IPS DF 6.9 (cell line): ENCODE results near the gene FAM124A.

Source experiments
- DNase-seq: peaks from one replicate; pipeline ENCODE4 v3.0.0-alpha.2; 2013; ENCODE audit warnings: low read depth, low spot score
- H3K27ac ChIP-seq: one replicate; pipeline ENCODE4 v1.5.1; 2013; ENCODE audit warnings: low read length, control low read depth
- H3K27me3 ChIP-seq: 2 replicates; pipeline ENCODE4 v1.6.1; 2013; ENCODE audit warnings: mild to moderate bottlenecking, low read length; ENCODE audit not compliant: control insufficient read depth, insufficient read depth
- H3K36me3 ChIP-seq: 2 replicates; pipeline ENCODE4 v1.6.1; 2013; ENCODE audit warnings: low read length; ENCODE audit not compliant: control insufficient read depth, insufficient read depth
- H3K4me1 ChIP-seq: 2 replicates; pipeline ENCODE4 v1.6.1; 2013; ENCODE audit warnings: low read length; ENCODE audit not compliant: control insufficient read depth, insufficient read depth
- H3K4me3 ChIP-seq: 2 replicates; pipeline ENCODE4 v1.5.1; 2013; ENCODE audit warnings: mild to moderate bottlenecking, low read length
- H3K9me3 ChIP-seq: 2 replicates; pipeline ENCODE4 v1.6.1; 2013; ENCODE audit warnings: low read length, inconsistent platforms; ENCODE audit not compliant: control insufficient read depth, insufficient read depth
- WGBS: extraction: QIAGEN DNeasy Blood & Tissue Kit; methylation state at CpG from one replicate; pipeline ENCODE4 v1.1.7; 2013; ENCODE audit warnings: mixed read lengths, missing lambda C conversion rate; ENCODE audit not compliant: insufficient read length, insufficient coverage; 5-methylcytosine and 5-hydroxymethylcytosine counted together

Gene FAM124A

DNA sequence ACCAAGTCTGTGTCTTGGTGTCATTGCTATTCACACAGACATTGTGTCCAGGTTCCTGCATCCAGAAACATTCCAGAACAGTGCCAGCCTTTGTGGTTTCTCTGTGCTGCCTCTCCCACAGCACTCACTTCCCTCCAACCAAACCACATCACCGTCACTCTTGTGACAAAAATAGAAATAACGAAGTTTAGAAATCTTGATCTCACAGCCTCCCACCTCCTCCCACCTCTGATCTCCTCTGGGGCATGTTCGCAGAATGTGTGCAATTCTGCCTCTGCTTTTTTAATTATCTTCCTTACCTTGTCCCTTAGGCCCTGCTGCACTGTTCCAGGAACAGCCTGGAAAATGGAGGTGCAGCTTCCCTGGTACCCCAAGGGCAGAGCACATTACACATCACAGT lies 108.6 kb downstream of the FAM124A start:
- no CpG with 5 or more reads among the region's 3 CpGs for WGBS
- Histone ChIP-seq H3K9me3 (no peaks in the 10 kb centered on the region), H3K4me3 (no peak overlapping the region), H3K27ac (no peak overlapping the region), H3K27me3 (no peaks in the 10 kb centered on the region), H3K36me3 (no peaks in the 10 kb centered on the region), H3K4me1 (no peaks in the 10 kb centered on the region)
- DNase-seq, result no peak

DNA sequence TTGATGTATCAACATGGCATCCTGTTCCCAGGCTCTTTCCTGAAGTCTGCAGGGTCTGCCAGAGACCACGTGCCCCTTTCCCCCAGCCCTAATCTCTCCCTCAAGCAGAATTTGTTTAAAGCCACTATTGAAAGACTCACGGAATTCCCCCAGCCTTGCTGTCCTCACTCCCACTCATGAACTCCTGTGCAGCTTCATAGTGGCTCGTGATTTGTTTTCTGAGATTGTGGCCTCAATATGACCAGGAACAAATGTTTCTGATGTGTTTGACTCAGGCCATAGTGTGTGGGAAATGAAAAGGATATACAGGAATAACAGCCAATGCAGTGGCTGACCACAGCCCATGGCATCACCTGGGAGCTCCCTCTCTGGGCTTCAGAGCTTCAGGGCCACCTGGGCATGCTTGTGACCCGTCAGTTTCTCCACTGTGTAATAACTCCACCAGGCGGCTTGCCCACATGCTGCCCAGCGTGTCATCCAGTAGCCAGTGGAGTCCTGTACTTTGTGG lies 109.2 kb downstream of the FAM124A start:
- Histone ChIP-seq H3K27me3 (no peaks in the 10 kb centered on the region), H3K36me3 (no peaks in the 10 kb centered on the region), H3K9me3 (no peaks in the 10 kb centered on the region), H3K27ac (no peak overlapping the region), H3K4me3 (no peak overlapping the region), H3K4me1 (no peaks in the 10 kb centered on the region)
- WGBS, result no CpG with 5 or more reads among the region's 6 CpGs
- DNase-seq, result no peak

DNA sequence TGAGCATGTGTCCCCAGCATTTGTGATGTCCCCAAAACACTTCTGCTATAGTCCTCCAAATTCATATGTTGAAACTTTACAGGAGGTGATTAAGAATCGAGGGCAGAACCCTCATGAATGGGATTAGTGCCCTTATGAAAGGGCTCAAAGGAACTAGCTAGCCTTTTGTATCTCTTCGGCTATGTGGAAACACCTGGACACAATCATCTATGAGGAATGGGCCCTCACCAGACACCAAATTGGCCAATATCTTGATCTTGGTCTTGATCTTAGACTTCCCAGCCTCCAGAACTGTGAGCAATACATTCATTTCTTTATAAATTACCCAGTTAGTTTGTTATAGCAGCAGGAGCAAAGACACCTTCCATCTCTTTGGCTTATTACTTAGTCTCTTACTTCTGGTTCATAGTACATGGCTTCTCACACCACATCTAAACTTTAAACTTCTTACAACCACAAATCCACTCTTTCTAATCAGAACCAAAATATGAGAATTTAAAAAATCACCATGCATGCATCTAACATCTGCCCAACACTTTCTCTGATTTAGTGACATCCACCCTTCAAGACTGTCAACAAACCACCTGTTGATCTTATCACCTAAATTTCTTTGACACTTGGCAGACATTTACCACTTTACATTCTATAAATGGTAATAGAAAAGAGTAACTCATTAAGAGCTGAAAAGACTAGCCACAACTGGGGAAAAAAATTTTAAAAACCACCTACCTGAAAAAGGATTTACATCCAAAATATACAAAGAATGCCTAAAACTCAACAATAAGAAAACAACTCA lies 110.6 kb downstream of the FAM124A start:
- H3K9me3 ChIP-seq, result no peaks in the 10 kb centered on the region
- H3K27me3 ChIP-seq, result no peaks in the 10 kb centered on the region
- no peaks in the 10 kb centered on the region for H3K4me1 ChIP-seq
- H3K27ac ChIP-seq, result no peak overlapping the region
- WGBS, result no CpG with 5 or more reads among the region's 2 CpGs
- H3K4me3 ChIP-seq, result no peak overlapping the region
- DNase-seq, result no peak
- no peaks in the 10 kb centered on the region for H3K36me3 ChIP-seq

DNA sequence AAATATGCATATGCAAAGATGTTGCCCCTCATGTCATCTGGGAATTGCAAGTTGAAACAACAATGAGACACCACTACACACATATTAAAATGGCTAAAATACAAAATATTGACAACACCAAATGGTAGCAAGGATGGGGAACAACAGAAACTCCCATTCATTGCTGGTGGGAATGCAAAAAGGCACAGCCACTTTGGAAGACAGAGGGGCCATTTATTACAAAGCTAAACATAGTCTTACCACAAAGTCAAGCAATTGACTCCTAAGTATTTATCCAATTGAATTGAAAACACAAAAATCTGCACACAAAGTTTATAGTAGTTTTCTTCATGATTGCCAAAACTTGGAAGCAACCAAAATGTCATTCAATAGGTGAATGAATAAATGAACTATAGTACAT lies 111.2 kb downstream of the FAM124A start:
- Histone ChIP-seq H3K9me3 (no peaks in the 10 kb centered on the region), H3K4me3 (no peak overlapping the region), H3K36me3 (no peaks in the 10 kb centered on the region), H3K27me3 (no peaks in the 10 kb centered on the region), H3K27ac (no peak overlapping the region), H3K4me1 (no peaks in the 10 kb centered on the region)
- DNase-seq, result no peak

DNA sequence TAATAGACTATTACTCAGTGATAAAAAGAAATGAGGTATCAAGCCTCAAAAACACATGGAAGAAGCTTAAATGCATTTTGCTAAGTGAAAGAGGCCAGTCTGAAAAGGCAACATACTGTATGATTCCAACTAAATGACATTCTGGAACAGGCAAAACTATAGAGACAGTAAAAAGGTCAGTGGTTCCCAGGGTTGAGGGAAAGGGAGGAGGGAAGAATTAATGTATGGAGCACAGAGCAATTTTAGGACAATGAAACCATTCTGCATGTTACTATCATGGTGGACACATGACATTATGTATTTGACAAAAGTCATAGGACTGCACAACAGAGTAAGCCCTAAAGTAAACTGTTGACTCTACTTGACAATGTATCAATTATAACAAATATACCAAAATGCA lies 111.6 kb downstream of the FAM124A start:
- H3K27me3 ChIP-seq, result no peaks in the 10 kb centered on the region
- H3K4me3 ChIP-seq, result no peak overlapping the region
- no peaks in the 10 kb centered on the region for H3K36me3 ChIP-seq
- no peak overlapping the region for H3K27ac ChIP-seq
- no peaks in the 10 kb centered on the region for H3K4me1 ChIP-seq
- no peaks in the 10 kb centered on the region for H3K9me3 ChIP-seq
- DNase-seq, result no peak
